Hepatocyte (in vitro differentiated cells): Measurements from ENCODE around the gene HCK.

Experiments
- EZH2 ChIP-seq: fragments of 200-600 bp; sonication (generic); IDR thresholded peaks from 2 replicates; pipeline ENCODE4 v1.6.1; 2016; ENCODE audit warnings: antibody characterized with exemption, mild to moderate bottlenecking, borderline replicate concordance
- EZH2phosphoT487 ChIP-seq: fragments of 200-600 bp; sonication (generic); IDR thresholded peaks from one replicate; pipeline ENCODE4 v1.6.1; 2018; ENCODE audit warnings: antibody characterized with exemption, mild to moderate bottlenecking, low read depth, moderate library complexity; ENCODE audit not compliant: unreplicated experiment, severe bottlenecking

DNA sequence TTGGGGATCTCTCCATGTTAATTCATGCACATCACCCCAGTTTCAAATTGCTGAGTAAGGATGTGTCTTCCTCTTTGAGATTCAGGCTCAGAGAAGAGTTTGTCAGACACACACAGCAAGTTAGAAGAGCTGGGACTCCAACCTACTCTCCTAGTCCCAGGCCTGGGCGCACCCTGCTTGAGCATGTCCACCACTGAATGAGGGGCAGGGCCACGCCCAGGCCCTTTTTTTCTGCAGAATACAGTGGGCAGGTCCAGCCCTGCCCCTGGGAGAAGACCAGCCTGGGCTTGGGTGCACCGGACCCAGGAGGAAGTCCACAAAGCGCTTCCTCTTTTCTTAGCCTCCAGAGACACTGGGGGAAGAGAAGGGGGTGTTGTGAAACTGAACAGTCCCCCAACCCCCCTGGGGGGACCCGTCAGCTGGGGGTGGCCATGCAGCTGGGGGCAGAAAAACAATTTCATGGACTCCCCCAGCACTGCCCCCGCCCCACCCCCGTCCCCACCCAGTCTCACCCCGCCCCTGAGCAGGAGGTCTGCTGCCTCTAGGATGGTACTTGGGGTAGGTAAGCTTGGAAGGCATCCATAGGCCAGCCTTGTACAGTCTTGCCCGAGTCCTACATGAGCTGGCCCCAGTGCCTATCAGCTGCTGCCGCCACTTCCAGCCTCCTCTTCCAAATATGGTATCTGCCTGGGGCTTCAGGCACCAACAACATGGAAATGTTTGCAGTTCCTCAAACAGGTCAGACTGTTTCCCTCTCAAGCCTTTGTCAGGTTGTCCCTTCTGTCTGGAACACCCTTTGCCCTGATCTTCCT is 11.7 kb upstream of the HCK start:
- TF ChIP-seq EZH2 (no peak), EZH2phosphoT487 (no peak)
